ENCODE results near the gene SEMA4G. TPM values are rescaled to one million over a fixed set of nuclear protein-coding genes. Genes with fewer than 3 reads are reported as not detected.

SEMA4G gene
- total and polyA plus RNA-seq, 2 of the 13 experiments (the other 11 are each of a cell fraction or from before 2014, with no cell fraction given) = 46.2 to 207 TPM

DNA sequence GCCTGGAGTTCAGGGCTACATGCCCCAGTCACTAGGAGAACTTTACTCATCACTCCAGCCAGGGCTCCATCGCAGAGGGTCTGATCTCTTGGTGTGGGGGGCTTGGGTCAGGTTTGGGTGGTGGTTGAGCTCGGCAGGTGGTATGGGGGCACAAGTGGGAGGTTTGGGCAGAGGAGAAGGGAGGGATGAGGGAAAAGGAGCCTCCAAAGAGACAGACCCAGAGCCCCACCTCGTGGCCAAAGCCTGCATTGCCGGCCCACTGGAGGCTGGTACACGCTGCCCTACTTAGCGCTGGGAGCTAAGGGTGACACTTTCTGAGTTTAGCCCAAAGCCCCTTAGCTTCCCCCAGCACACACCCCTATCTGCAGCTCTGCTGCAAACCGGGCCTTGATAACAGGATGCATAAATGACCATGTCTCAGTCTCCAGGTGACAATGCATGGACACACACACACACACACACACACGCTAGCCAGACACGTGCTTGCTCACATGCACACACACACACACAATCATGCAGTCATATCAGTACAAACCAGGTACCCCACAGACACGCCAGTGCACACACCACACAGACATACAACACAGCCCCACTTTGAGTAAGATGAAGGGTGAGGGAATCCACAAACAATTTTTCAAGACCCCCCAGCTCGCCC, 45.1 kb downstream of the SEMA4G start (continued):
- TF ChIP-seq NKX3-1 (CRISPR knock-in tag; IDR thresholded peaks at IDR 0.05) (no peak), ZNF850 (CRISPR knock-in tag; conservative IDR thresholded peaks at IDR 0.05) (no peak), MAZ (IDR thresholded peaks at IDR 0.05; ENCODE audit: borderline replicate concordance, low read depth, low read length) (peak; percentile 23; the same call in 1 of the 2 replicates), MAZ (CRISPR knock-in tag; IDR thresholded peaks at IDR 0.05; ENCODE audit: low read depth) (peak; percentile 66; the same call in 1 of the 2 replicates), ZMYM2 (CRISPR knock-in tag; IDR thresholded peaks at IDR 0.05) (no peak), POGZ (CRISPR knock-in tag; IDR thresholded peaks at IDR 0.05) (0 out of 2 replicates have a peak, but pooled peaks have one; percentile 28), FOXK1 (CRISPR knock-in tag; IDR thresholded peaks at IDR 0.05; ENCODE audit: borderline replicate concordance, low read depth) (no peak), ZNF263 (CRISPR knock-in tag; IDR thresholded peaks at IDR 0.05) (0 out of 2 replicates have a peak, but pooled peaks have one; percentile 21), ZKSCAN1 (IDR thresholded peaks at IDR 0.05; ENCODE audit: low read length) (peak; percentile 58), ZSCAN20 (CRISPR knock-in tag; IDR thresholded peaks at IDR 0.05; ENCODE audit: borderline replicate concordance) (no peak), ARNT2 (CRISPR knock-in tag; IDR thresholded peaks at IDR 0.05; ENCODE audit: low read depth) (0 out of 2 replicates have a peak, but pooled peaks have one; percentile 7), ZBTB7B (CRISPR knock-in tag; IDR thresholded peaks at IDR 0.05) (peak; percentile 50; the same call in 1 of the 2 replicates), SAP130 (CRISPR knock-in tag; IDR thresholded peaks at IDR 0.05; ENCODE audit: low read depth) (no peak), RFXAP (CRISPR knock-in tag; IDR thresholded peaks at IDR 0.05; ENCODE audit: borderline replicate concordance) (0 out of 2 replicates have a peak, but pooled peaks have one; percentile 31), ZMYM4 (CRISPR knock-in tag; IDR thresholded peaks at IDR 0.05) (no peak), RAD21 (CRISPR knock-in tag; IDR thresholded peaks at IDR 0.05) (peak; percentile 85), KDM2A (CRISPR knock-in tag; IDR thresholded peaks at IDR 0.05; ENCODE audit: borderline replicate concordance, low read depth) (peak; percentile 65)
- TF ChIP-seq, protein P1, sequence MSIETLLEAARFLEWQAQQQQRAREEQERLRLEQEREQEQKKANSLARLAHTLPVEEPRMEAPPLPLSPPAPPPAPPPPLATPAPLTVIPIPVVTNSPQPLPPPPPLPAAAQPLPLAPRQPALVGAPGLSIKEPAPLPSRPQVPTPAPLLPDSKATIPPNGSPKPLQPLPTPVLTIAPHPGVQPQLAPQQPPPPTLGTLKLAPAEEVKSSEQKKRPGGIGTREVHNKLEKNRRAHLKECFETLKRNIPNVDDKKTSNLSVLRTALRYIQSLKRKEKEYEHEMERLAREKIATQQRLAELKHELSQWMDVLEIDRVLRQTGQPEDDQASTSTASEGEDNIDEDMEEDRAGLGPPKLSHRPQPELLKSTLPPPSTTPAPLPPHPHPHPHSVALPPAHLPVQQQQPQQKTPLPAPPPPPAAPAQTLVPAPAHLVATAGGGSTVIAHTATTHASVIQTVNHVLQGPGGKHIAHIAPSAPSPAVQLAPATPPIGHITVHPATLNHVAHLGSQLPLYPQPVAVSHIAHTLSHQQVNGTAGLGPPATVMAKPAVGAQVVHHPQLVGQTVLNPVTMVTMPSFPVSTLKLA (IDR thresholded peaks at IDR 0.05) = peak; percentile 60; the same call in 1 of the 2 replicates
- TF ChIP-seq, protein P2, sequence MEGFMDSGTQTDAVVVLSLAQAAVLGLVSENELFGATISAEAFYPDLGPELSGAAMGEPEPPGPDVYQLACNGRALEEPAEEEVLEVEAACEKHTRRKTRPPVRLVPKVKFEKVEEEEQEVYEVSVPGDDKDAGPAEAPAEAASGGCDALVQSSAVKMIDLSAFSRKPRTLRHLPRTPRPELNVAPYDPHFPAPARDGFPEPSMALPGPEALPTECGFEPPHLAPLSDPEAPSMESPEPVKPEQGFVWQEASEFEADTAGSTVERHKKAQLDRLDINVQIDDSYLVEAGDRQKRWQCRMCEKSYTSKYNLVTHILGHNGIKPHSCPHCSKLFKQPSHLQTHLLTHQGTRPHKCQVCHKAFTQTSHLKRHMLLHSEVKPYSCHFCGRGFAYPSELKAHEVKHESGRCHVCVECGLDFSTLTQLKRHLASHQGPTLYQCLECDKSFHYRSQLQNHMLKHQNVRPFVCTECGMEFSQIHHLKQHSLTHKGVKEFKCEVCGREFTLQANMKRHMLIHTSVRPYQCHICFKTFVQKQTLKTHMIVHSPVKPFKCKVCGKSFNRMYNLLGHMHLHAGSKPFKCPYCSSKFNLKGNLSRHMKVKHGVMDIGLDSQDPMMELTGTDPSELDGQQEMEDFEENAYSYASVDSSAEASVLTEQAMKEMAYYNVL (CRISPR knock-in tag; IDR thresholded peaks at IDR 0.05; ENCODE audit: borderline replicate concordance) = peak; percentile 28; the same call in 1 of the 2 replicates
- TF ChIP-seq, protein P3, sequence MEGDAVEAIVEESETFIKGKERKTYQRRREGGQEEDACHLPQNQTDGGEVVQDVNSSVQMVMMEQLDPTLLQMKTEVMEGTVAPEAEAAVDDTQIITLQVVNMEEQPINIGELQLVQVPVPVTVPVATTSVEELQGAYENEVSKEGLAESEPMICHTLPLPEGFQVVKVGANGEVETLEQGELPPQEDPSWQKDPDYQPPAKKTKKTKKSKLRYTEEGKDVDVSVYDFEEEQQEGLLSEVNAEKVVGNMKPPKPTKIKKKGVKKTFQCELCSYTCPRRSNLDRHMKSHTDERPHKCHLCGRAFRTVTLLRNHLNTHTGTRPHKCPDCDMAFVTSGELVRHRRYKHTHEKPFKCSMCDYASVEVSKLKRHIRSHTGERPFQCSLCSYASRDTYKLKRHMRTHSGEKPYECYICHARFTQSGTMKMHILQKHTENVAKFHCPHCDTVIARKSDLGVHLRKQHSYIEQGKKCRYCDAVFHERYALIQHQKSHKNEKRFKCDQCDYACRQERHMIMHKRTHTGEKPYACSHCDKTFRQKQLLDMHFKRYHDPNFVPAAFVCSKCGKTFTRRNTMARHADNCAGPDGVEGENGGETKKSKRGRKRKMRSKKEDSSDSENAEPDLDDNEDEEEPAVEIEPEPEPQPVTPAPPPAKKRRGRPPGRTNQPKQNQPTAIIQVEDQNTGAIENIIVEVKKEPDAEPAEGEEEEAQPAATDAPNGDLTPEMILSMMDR (CRISPR knock-in tag; IDR thresholded peaks at IDR 0.05) = peak; percentile 92
- TF ChIP-seq, protein P4, sequence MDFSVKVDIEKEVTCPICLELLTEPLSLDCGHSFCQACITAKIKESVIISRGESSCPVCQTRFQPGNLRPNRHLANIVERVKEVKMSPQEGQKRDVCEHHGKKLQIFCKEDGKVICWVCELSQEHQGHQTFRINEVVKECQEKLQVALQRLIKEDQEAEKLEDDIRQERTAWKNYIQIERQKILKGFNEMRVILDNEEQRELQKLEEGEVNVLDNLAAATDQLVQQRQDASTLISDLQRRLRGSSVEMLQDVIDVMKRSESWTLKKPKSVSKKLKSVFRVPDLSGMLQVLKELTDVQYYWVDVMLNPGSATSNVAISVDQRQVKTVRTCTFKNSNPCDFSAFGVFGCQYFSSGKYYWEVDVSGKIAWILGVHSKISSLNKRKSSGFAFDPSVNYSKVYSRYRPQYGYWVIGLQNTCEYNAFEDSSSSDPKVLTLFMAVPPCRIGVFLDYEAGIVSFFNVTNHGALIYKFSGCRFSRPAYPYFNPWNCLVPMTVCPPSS (IDR thresholded peaks at IDR 0.05) = no peak
